GM18508 (cell line): ENCODE data around the gene ATP6V0A1.
"Not testable (repeated sequence)": the region's sequence is repeated elsewhere in the genome, so short reads cannot be mapped to it uniquely, and the experiment has no call there.

Experiments used
- ATAC-seq: cut with Tn5 transposase; IDR thresholded peaks from one replicate; pipeline ENCODE4 v1.9.1; 2021; ENCODE audit warnings: moderate number of reproducible peaks; ENCODE audit not compliant: insufficient read depth, unreplicated experiment

ATP6V0A1 gene

GRCh38 chr17:42536372-42537155 lies 77.9 kb downstream of the ATP6V0A1 start:
- ATAC-seq: no peak

- ATAC-seq: no peak
Observed at GRCh38 chr17:42537156-42537805, 78.6 kb downstream of the ATP6V0A1 start.

DNA sequence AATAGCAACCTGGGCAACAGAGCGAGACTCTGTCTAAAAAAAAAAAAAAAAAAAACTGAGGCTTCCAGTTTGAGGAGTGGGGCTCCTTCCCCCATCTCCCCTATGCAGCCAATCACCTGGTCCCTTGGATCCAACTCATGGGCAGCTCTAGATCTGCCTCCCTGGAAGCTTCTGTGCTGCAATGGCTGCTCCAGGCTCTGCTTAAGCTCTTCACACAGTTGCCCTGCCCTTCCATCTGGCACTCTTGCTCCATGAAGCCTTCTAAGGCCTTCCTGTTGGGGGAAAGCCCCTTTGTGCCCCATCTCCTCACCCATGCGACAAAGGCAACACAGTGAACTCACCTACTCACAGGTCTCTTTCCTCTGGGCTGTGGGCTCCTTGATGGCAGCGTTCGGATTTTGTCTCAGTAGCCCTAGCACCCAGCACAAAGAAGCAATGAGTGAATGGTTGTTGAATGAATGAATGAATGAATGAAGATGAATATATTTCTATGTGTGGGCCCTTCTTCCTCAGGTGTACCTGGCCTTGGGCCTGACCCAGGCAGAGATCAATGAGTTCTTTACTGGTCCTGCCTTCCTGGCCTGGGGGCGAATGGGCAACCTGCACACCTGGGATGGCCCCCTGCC lies 79.3 kb downstream of the ATP6V0A1 start:
- ATAC-seq: no peak

DNA sequence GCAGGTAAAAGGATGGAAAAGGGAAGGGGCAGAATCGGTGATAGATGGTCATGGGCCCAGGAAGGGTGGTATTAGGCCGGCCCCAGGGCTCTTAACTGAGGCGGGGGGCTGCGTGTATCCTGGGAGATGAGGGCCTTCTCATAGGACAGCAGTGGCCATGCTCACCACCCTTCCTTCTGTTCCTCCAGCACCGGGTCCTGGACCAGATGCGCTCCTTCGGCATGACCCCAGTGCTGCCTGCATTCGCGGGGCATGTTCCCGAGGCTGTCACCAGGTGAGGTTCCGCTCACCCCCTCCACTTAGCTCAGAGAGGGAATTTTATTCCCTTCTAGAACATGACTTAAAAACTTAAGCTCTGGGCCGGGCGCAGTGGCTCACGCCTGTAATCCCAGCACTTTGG lies 79.8 kb downstream of the ATP6V0A1 start:
- no peak for ATAC-seq

DNA sequence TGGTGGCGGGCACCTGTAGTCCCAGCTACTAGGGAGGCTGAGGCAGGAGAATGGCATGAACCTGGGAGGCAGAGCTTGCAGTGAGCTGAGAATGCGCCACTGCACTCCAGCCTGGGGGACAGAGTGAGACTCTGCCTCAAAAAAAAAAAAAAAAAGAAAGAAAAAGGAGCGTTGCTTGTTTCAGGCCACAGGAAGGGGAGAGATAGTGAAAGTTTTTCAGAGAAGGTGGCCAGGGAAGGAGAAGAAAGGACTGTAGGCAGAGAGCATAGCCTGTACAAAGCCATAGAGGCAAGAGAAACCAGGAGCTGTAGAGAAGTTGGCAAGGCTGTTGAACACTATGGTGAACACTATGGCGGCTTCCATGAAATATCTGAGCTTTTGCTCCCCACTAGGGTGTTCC lies 81.9 kb downstream of the ATP6V0A1 start:
- not testable (repeated sequence) for ATAC-seq

GRCh38 chr17:42541041-42541833 lies 82.6 kb downstream of the ATP6V0A1 start:
- ATAC-seq: no peak

DNA sequence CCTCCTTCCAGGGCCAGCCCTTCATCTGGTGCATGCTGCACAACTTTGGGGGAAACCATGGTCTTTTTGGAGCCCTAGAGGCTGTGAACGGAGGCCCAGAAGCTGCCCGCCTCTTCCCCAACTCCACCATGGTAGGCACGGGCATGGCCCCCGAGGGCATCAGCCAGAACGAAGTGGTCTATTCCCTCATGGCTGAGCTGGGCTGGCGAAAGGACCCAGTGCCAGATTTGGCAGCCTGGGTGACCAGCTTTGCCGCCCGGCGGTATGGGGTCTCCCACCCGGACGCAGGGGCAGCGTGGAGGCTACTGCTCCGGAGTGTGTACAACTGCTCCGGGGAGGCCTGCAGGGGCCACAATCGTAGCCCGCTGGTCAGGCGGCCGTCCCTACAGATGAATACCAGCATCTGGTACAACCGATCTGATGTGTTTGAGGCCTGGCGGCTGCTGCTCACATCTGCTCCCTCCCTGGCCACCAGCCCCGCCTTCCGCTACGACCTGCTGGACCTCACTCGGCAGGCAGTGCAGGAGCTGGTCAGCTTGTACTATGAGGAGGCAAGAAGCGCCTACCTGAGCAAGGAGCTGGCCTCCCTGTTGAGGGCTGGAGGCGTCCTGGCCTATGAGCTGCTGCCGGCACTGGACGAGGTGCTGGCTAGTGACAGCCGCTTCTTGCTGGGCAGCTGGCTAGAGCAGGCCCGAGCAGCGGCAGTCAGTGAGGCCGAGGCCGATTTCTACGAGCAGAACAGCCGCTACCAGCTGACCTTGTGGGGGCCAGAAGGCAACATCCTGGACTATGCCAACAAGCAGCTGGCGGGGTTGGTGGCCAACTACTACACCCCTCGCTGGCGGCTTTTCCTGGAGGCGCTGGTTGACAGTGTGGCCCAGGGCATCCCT lies 84.8 kb downstream of the ATP6V0A1 start:
- no peak for ATAC-seq

- ATAC-seq: no peak
Observed at GRCh38 chr17:42544874-42545283, 86.2 kb downstream of the ATP6V0A1 start.

- not testable (repeated sequence) for ATAC-seq
Observed at GRCh38 chr17:42545755-42546505, 87.3 kb downstream of the ATP6V0A1 start.

GRCh38 chr17:42547001-42547461 lies 88.4 kb downstream of the ATP6V0A1 start:
- no peak for ATAC-seq

DNA sequence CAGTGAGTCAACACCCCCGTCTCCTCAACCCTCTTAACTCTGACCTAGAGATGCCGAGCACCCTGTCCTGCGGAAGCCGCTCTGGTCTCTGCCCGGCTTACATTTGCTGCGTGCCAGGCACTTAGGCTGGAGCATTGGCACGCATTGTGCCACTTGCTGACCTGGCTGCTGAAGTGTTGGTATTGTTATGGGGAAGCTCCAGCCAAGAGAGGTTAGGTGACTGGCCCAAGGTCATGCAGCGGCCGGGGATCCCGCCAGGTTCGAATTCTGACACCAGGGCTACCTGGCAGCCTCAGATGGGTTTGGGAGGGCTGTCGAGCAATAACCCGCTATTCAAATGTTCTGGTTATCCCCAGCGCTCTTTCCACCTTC lies 89.0 kb downstream of the ATP6V0A1 start:
- no peak for ATAC-seq

DNA sequence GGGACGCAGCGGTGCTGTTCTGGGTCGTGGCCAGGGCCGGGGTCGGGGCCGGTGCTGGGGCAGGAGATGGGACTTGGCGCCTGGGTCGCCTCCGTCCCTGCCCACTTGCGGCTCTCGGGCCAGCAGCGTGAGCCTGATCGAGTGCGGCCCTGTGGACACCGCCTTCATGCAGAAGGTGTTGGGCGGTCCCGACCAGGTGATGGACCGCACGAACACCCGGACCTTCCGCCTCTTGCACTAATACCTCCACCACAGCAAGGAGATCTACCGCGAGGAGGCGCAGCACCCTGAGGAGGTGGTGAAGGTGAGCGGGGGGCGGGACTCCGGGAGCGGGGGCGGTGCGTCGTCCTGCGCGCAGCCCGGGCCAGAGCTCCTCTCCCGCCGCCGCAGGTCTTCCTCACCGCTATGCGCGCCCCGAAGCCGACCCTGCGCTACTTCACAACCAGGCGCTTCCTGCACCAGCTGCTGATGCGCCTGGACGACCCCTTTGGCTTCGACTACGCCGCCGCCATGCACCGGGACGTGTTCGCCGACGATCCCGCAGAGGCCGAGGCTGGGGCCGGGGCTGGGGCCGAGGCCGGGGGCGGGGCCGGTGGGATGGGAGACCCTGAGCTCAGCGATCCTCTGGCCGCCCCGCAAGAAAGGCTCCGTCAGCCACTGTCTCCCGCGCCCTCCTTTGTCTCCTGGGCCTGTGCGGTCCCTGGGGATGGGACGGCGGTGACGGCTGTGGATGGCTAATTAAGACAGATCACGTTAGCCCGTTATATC lies 89.6 kb downstream of the ATP6V0A1 start:
- no peak for ATAC-seq

- no peak for ATAC-seq
Observed at GRCh38 chr17:42548993-42549755, 90.5 kb downstream of the ATP6V0A1 start.

DNA sequence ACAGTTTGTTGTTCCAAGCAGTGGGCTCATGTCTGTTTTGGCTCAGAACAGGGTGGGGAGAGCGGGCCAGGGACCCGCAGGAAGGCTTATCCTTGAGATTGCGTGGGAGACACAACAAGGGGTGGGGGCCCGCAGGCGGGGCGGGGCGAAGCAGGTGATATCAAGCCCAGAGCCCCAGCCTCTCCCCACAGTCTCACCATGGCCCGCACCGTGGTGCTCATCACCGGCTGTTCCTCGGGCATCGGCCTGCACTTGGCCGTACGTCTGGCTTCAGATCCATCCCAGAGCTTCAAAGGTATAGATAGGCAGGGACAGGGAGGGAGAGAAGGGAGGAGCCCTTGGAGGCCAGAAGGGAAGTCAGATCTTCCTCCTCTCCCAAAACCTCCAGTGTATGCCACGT lies 94.1 kb downstream of the ATP6V0A1 start, which contains the start of gene HSD17B1:
Gene HSD17B1 (plus strand): TSS at position 188 of the 400 bp plus-strand sequence. CDS start 11 bp downstream, at position 199.
- ATAC-seq: not testable (repeated sequence)

DNA sequence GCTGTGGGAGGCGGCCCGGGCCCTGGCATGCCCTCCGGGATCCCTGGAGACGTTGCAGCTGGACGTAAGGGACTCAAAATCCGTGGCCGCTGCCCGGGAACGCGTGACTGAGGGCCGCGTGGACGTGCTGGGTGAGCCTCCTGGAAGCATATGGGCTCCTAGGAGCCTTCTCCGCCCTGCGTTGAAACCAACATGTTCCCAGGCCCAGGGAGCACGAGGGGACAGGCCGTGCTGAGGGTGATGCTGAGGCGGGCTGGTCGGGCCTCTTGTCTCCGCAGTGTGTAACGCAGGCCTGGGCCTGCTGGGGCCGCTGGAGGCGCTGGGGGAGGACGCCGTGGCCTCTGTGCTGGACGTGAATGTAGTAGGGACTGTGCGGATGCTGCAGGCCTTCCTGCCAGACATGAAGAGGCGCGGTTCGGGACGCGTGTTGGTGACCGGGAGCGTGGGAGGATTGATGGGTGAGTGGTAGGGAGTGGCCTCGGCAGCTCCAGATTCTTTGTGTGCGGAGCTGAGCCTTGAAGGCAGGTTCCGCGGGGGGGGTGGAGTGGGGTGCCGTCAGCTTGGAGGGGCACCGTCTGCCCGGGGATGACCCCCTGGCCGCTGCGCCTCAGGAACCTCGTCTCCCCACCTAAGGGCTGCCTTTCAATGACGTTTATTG lies 94.6 kb downstream of the ATP6V0A1 start:
- no peak for ATAC-seq

- no peak for ATAC-seq
Observed at GRCh38 chr17:42553866-42554249, 95.2 kb downstream of the ATP6V0A1 start.
